Posterior vena cava (tissue), 2 donors: ENCODE results near the gene GPR17. TPM values are rescaled to one million over a fixed set of nuclear protein-coding genes. Genes with fewer than 3 reads are reported as not detected.
A peak's percentile ranks its signal among the peaks of the same experiment; 100 is the strongest.

Source experiments
- DNase-seq: peaks from one replicate; pipeline ENCODE4 v3.0.0-alpha.2; 2020; ENCODE audit warnings: low spot score
- intact Hi-C, 2 donors: fragments of 100-400 bp; cut with DNase I; formaldehyde crosslinking; loops; one replicate each; pipeline versions ENCODE4 v1.14.1 to v1.14.2; 2022 to 2023
- total RNA-seq, 2 donors: library from RNA; stranded (reverse); fragmentation: NEBNext Ultra II Directional; extraction: Animal tissue kit (Norgen Biotek cat#: 25700); gene quantifications; one replicate each; pipeline ENCODE4 v1.2.1, GENCODE V29; 2021
- donor health status: DM: yes; HTN: yes; CAD: no.
- donor health status: DM: yes; HTN: yes; CAD: no.

GPR17 gene
- total RNA-seq, 2 donors from 2014 or later = 0.10 TPM; not detected in 1

GRCh38 chr2:127660291-127660578 is 14.3 kb downstream of the GPR17 start:
- peak; percentile 56 for DNase-seq
- intact Hi-C loops = no loop called here

- DNase-seq = peak; percentile 86
- intact Hi-C loops = no loop called here
Measured at GRCh38 chr2:127661072-127661649, 15.2 kb downstream of the GPR17 start.

- intact Hi-C loops = no loop called here
- peak; percentile 90 for DNase-seq
Measured at GRCh38 chr2:127661949-127662510, 16.1 kb downstream of the GPR17 start.

GRCh38 chr2:127662937-127663565 is 17.1 kb downstream of the GPR17 start:
- no peak for DNase-seq
- intact Hi-C loops = no loop called here

- DNase-seq = no peak
- intact Hi-C loops = no loop called here
Measured at GRCh38 chr2:127663566-127664064, 17.7 kb downstream of the GPR17 start.

- no peak for DNase-seq
- intact Hi-C loops = no loop called here
Measured at GRCh38 chr2:127664065-127664894, 18.3 kb downstream of the GPR17 start.

GRCh38 chr2:127664895-127665225 is 18.9 kb downstream of the GPR17 start:
- no peak for DNase-seq
- intact Hi-C loops = no loop called here

GRCh38 chr2:127665267-127665893 is 19.4 kb downstream of the GPR17 start:
- intact Hi-C loops = no loop called here
- DNase-seq = no peak

- intact Hi-C loops = no loop called here
- no peak for DNase-seq
Measured at GRCh38 chr2:127669056-127669455, 23.1 kb downstream of the GPR17 start.

- intact Hi-C loops = no loop called here
- no peak for DNase-seq
Measured at GRCh38 chr2:127670055-127670956, 24.4 kb downstream of the GPR17 start.

- intact Hi-C loops = no loop called here
- no peak for DNase-seq
Measured at GRCh38 chr2:127670957-127671290, 25.0 kb downstream of the GPR17 start.

- intact Hi-C loops = no loop called here
- no peak for DNase-seq
Measured at GRCh38 chr2:127671557-127672302, 25.8 kb downstream of the GPR17 start.

- intact Hi-C loops = no loop called here
- no peak for DNase-seq
Measured at GRCh38 chr2:127672341-127673224, 26.6 kb downstream of the GPR17 start.

- intact Hi-C loops = no loop called here
- no peak for DNase-seq
Measured at GRCh38 chr2:127673291-127674069, 27.5 kb downstream of the GPR17 start.

GRCh38 chr2:127674241-127675209 is 28.6 kb downstream of the GPR17 start:
- no peak for DNase-seq
- intact Hi-C loops = no loop called here
